HEK293 (cell line): ENCODE data around the gene ITGB1BP2.

Source experiments
- CTCF ChIA-PET: fragments of 350-600 bp; formaldehyde crosslinking; extraction: SDS; loops from one replicate; lab custom pipeline; 2021; ENCODE audit warnings: antibody characterized with exemption; lab: Yijun Ruan, JAX
- POLR2A ChIA-PET: fragments of 300-600 bp; formaldehyde crosslinking; extraction: SDS; loops from one replicate; lab custom pipeline; 2020; ENCODE audit warnings: antibody characterized with exemption, inconsistent platforms; lab: Yijun Ruan, JAX
- H3K27ac ChIP-seq: fragments of 200-500 bp; sonication (Bioruptor generic); 2 replicates; pipeline ENCODE4 v1.5.1; 2014; ENCODE audit warnings: low read depth, low read length, control low read depth, inconsistent platforms; ENCODE audit errors: extremely low read depth
- H3K36me3 ChIP-seq, 2 experiments: fragments of 200-500 bp in 1 of 2; sonication (Bioruptor generic) in 1 of 2; 1 replicate in 1 of 2; 2 replicates in 1 of 2; pipeline ENCODE4 v1.5.1; 2014 to 2017; ENCODE audit warnings: inconsistent platforms in 2 of 2, low read length in 2 of 2; ENCODE audit not compliant: control insufficient read depth in 2 of 2, insufficient read depth in 1 of 2
- H3K4me1 ChIP-seq: fragments of 200-500 bp; sonication (Bioruptor generic); 2 replicates; pipeline ENCODE4 v1.5.1; 2014; ENCODE audit warnings: mild to moderate bottlenecking, low read length, inconsistent platforms; ENCODE audit not compliant: control insufficient read depth, insufficient read depth
- H3K4me3 ChIP-seq: 2 replicates; pipeline ENCODE4 v1.5.1; 2011; ENCODE audit warnings: low read depth, mild to moderate bottlenecking, control low read depth, low read length, moderate library complexity
- H3K9me3 ChIP-seq: fragments of 200-500 bp; sonication (Bioruptor generic); 2 replicates; pipeline ENCODE4 v1.5.1; 2014; ENCODE audit warnings: low read depth, low read length, inconsistent platforms; ENCODE audit not compliant: control insufficient read depth, insufficient read depth
- EGR2 ChIP-seq: fragments of 450-650 bp; formaldehyde crosslinking; IDR thresholded peaks from 2 replicates; pipeline ENCODE4 v1.5.1; 2016; ENCODE audit warnings: low read depth, missing biosample characterization, missing genetic modification characterization
- HOXA7 ChIP-seq: sonication (generic); formaldehyde crosslinking; IDR thresholded peaks from 2 replicates; pipeline ENCODE4 v1.8.1; 2022; ENCODE audit warnings: missing genetic modification reagents, borderline replicate concordance
- IKZF3 ChIP-seq: fragments of 450-650 bp; IDR thresholded peaks from 2 replicates; pipeline ENCODE4 v1.5.0; 2018; ENCODE audit warnings: missing biosample characterization, mild to moderate bottlenecking, missing genetic modification characterization, moderate library complexity
- PRDM1 ChIP-seq: fragments of 450-650 bp; formaldehyde crosslinking; IDR thresholded peaks from 2 replicates; pipeline ENCODE4; 2016; ENCODE audit warnings: missing biosample characterization, missing genetic modification characterization
- SALL2 ChIP-seq: fragments of 450-650 bp; formaldehyde crosslinking; IDR thresholded peaks from 2 replicates; pipeline ENCODE4 v1.5.0; 2017; ENCODE audit warnings: missing biosample characterization, mild to moderate bottlenecking, missing genetic modification characterization, borderline replicate concordance
- SCRT1 ChIP-seq: fragments of 450-650 bp; formaldehyde crosslinking; IDR thresholded peaks from 2 replicates; pipeline ENCODE4 v1.5.1; 2016; ENCODE audit warnings: missing biosample characterization, missing genetic modification characterization, borderline replicate concordance
- SCRT2 ChIP-seq: fragments of 450-650 bp; formaldehyde crosslinking; IDR thresholded peaks from 2 replicates; pipeline ENCODE4 v1.5.1; 2016; ENCODE audit warnings: missing biosample characterization, missing genetic modification characterization
- TRIM28 ChIP-seq: IDR thresholded peaks from 2 replicates; pipeline ENCODE4 v1.6.1; 2011; ENCODE audit warnings: low read length, control low read depth, borderline replicate concordance
- ZFHX2 ChIP-seq: fragments of 450-650 bp; formaldehyde crosslinking; conservative IDR thresholded peaks from 2 replicates; pipeline ENCODE4 v1.5.1; 2016; ENCODE audit warnings: missing biosample characterization, missing genetic modification characterization
- ZFP3 ChIP-seq: fragments of 450-650 bp; formaldehyde crosslinking; IDR thresholded peaks from 2 replicates; pipeline ENCODE4 v1.5.1; 2016; ENCODE audit warnings: low read depth, missing biosample characterization, missing genetic modification characterization
- ZNF146 ChIP-seq: fragments of 450-650 bp; formaldehyde crosslinking; IDR thresholded peaks from 2 replicates; pipeline ENCODE4 v1.5.1; 2016; ENCODE audit warnings: missing biosample characterization, missing genetic modification characterization
- ZNF16 ChIP-seq: fragments of 450-650 bp; formaldehyde crosslinking; IDR thresholded peaks from 2 replicates; pipeline ENCODE4 v1.5.1; 2016; ENCODE audit warnings: low read depth, missing biosample characterization, missing genetic modification characterization
- ZNF292 ChIP-seq: fragments of 450-650 bp; formaldehyde crosslinking; IDR thresholded peaks from 2 replicates; pipeline ENCODE4 v1.5.1; 2016; ENCODE audit warnings: low read depth, missing biosample characterization, missing genetic modification characterization, borderline replicate concordance
- ZNF335 ChIP-seq: fragments of 450-650 bp; formaldehyde crosslinking; conservative IDR thresholded peaks from 2 replicates; pipeline ENCODE4 v1.5.1; 2016; ENCODE audit warnings: missing biosample characterization, missing genetic modification characterization
- ZNF366 ChIP-seq: fragments of 450-650 bp; formaldehyde crosslinking; conservative IDR thresholded peaks from 2 replicates; pipeline ENCODE4 v1.5.1; 2016; ENCODE audit warnings: missing biosample characterization, missing genetic modification characterization
- ZNF404 ChIP-seq: fragments of 450-650 bp; formaldehyde crosslinking; IDR thresholded peaks from 2 replicates; pipeline ENCODE4 v1.5.1; 2017; ENCODE audit warnings: missing biosample characterization, missing genetic modification characterization
- ZNF677 ChIP-seq: fragments of 450-650 bp; IDR thresholded peaks from 2 replicates; pipeline ENCODE4 v1.5.0; 2018; ENCODE audit warnings: missing biosample characterization, mild to moderate bottlenecking, missing genetic modification characterization, moderate library complexity
- ZNF76 ChIP-seq: fragments of 450-650 bp; formaldehyde crosslinking; IDR thresholded peaks from 2 replicates; pipeline ENCODE4; 2016; ENCODE audit warnings: low read depth, missing biosample characterization, missing genetic modification characterization, borderline replicate concordance
- TF ChIP-seq, protein P1 (sequence below): fragments of 450-650 bp; formaldehyde crosslinking; IDR thresholded peaks from 2 replicates; pipeline ENCODE4 v1.5.1; 2016; ENCODE audit warnings: missing biosample characterization, missing genetic modification characterization
- TF ChIP-seq, protein P2 (sequence below): fragments of 450-650 bp; formaldehyde crosslinking; IDR thresholded peaks from 2 replicates; pipeline ENCODE4 v1.5.1; 2016; ENCODE audit warnings: missing biosample characterization, missing genetic modification characterization
- TF ChIP-seq, protein P3 (sequence below): fragments of 450-650 bp; formaldehyde crosslinking; IDR thresholded peaks from 2 replicates; pipeline ENCODE4 v1.5.1; 2016; ENCODE audit warnings: missing biosample characterization, missing genetic modification characterization
- TF ChIP-seq, protein P4 (sequence below): fragments of 450-650 bp; formaldehyde crosslinking; IDR thresholded peaks from 2 replicates; pipeline ENCODE4 v1.5.1; 2016; ENCODE audit warnings: missing biosample characterization, missing genetic modification characterization
- TF ChIP-seq, protein P5 (sequence below): fragments of 450-650 bp; formaldehyde crosslinking; conservative IDR thresholded peaks from 2 replicates; pipeline ENCODE4 v1.5.1; 2016; ENCODE audit warnings: low read depth, missing biosample characterization, missing genetic modification characterization

ITGB1BP2 gene

DNA sequence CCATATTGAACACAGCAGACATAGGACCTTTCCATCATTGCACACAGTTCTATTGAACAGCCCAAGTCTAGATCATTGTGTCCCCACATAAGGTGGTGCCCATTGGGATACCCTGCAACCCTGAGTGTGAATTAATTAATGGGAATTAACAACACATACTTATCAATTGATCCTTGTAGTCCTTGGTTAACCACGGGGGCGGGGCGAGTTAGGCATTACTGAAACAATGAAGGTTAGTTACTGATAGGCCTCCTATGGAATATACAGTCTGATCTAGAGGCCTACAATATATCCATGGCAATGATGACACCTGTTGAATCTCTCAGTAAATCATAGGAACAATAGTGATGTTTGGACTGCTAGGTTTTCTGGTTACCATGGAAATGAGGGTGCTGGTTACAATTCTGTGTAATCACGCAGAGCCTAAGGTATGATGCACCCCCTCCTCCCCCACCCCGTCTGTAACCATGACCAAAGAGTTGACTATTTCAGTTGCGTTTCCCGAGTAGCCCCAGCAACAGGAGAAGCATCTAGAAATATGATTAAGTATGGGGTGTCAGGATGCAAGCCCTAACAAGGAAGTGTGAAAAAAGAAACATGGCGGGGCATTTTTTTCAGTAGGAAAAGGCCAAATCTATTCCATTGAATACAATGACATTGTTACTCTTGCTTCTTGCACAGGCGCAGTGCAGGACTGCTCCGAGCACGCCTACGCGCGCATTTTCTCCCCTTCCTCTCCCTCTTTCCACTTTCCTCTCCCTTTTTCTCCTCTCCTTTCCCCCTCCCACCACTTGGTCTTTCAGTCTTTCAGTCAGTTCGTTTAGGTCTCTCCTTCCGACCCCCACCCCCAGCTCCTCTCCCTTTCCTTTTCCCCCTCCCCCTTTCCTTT, 18.8 kb upstream of the ITGB1BP2 start:
- CTCF ChIA-PET: interaction anchor here (0.5 to 0.8 kb wide), 4 partner anchors 31 to 729 kb away, joined by 4 to 8 read pairs (median 4); no protein-coding TSS in a partner anchor
- Histone ChIP-seq H3K9me3 (no peaks in the 10 kb centered on the region), H3K36me3 (peaks cover 8 to 27% of the 10 kb centered on the region in 2 experiments), H3K4me3 (peak overlapping the region; percentile 16), H3K4me1 (peaks cover 4% of the 10 kb centered on the region; the same call in 1 of the 2 replicates), H3K27ac (peak overlapping the region; percentile 76)
- POLR2A ChIA-PET: interaction anchor here (0.6 to 1.9 kb wide), 15 partner anchors 10 to 252 kb away, joined by 3 to 34 read pairs (median 5); partner anchors contain the start of genes ITGB1BP2, MED12, TAF1 and ZMYM3
- TF ChIP-seq, protein P1, sequence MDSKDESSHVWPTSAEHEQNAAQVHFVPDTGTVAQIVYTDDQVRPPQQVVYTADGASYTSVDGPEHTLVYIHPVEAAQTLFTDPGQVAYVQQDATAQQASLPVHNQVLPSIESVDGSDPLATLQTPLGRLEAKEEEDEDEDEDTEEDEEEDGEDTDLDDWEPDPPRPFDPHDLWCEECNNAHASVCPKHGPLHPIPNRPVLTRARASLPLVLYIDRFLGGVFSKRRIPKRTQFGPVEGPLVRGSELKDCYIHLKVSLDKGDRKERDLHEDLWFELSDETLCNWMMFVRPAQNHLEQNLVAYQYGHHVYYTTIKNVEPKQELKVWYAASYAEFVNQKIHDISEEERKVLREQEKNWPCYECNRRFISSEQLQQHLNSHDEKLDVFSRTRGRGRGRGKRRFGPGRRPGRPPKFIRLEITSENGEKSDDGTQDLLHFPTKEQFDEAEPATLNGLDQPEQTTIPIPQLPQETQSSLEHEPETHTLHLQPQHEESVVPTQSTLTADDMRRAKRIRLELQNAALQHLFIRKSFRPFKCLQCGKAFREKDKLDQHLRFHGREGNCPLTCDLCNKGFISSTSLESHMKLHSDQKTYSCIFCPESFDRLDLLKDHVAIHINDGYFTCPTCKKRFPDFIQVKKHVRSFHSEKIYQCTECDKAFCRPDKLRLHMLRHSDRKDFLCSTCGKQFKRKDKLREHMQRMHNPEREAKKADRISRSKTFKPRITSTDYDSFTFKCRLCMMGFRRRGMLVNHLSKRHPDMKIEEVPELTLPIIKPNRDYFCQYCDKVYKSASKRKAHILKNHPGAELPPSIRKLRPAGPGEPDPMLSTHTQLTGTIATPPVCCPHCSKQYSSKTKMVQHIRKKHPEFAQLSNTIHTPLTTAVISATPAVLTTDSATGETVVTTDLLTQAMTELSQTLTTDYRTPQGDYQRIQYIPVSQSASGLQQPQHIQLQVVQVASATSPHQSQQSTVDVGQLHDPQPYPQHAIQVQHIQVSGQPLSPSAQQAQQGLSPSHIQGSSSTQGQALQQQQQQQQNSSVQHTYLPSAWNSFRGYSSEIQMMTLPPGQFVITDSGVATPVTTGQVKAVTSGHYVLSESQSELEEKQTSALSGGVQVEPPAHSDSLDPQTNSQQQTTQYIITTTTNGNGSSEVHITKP (tag by site-specific recombination): peak; percentile 70
- TF ChIP-seq HOXA7 (CRISPR knock-in tag): no peak
- TF ChIP-seq, protein P2, sequence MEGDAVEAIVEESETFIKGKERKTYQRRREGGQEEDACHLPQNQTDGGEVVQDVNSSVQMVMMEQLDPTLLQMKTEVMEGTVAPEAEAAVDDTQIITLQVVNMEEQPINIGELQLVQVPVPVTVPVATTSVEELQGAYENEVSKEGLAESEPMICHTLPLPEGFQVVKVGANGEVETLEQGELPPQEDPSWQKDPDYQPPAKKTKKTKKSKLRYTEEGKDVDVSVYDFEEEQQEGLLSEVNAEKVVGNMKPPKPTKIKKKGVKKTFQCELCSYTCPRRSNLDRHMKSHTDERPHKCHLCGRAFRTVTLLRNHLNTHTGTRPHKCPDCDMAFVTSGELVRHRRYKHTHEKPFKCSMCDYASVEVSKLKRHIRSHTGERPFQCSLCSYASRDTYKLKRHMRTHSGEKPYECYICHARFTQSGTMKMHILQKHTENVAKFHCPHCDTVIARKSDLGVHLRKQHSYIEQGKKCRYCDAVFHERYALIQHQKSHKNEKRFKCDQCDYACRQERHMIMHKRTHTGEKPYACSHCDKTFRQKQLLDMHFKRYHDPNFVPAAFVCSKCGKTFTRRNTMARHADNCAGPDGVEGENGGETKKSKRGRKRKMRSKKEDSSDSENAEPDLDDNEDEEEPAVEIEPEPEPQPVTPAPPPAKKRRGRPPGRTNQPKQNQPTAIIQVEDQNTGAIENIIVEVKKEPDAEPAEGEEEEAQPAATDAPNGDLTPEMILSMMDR: no peak
- peak; percentile 70; the same call in 1 of the 2 replicates for TF ChIP-seq ZNF335 (tag by site-specific recombination)
- TF ChIP-seq SALL2 (tag by site-specific recombination): no peak
- TF ChIP-seq ZNF16 (tag by site-specific recombination): no peak
- TF ChIP-seq ZFHX2 (tag by site-specific recombination): peak; percentile 82
- TF ChIP-seq ZNF404 (tag by site-specific recombination): no peak
- no peak for TF ChIP-seq ZFP3
- TF ChIP-seq ZNF366 (tag by site-specific recombination): peak; percentile 99
- TF ChIP-seq TRIM28: no peak
- peak; percentile 94 for TF ChIP-seq SCRT1
- TF ChIP-seq, protein P3, sequence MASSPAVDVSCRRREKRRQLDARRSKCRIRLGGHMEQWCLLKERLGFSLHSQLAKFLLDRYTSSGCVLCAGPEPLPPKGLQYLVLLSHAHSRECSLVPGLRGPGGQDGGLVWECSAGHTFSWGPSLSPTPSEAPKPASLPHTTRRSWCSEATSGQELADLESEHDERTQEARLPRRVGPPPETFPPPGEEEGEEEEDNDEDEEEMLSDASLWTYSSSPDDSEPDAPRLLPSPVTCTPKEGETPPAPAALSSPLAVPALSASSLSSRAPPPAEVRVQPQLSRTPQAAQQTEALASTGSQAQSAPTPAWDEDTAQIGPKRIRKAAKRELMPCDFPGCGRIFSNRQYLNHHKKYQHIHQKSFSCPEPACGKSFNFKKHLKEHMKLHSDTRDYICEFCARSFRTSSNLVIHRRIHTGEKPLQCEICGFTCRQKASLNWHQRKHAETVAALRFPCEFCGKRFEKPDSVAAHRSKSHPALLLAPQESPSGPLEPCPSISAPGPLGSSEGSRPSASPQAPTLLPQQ (tag by site-specific recombination): no peak
- TF ChIP-seq, protein P4, sequence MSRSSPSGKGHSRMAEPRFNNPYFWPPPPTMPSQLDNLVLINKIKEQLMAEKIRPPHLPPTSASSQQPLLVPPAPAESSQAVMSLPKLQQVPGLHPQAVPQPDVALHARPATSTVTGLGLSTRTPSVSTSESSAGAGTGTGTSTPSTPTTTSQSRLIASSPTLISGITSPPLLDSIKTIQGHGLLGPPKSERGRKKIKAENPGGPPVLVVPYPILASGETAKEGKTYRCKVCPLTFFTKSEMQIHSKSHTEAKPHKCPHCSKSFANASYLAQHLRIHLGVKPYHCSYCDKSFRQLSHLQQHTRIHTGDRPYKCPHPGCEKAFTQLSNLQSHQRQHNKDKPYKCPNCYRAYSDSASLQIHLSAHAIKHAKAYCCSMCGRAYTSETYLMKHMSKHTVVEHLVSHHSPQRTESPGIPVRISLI (tag by site-specific recombination): peak; percentile 80; the same call in 1 of the 2 replicates
- TF ChIP-seq IKZF3: peak; percentile 74
- no peak for TF ChIP-seq ZNF677
- peak; percentile 95 for TF ChIP-seq SCRT2
- no peak for TF ChIP-seq ZNF76 (tag by site-specific recombination)
- no peak for TF ChIP-seq ZNF292 (tag by site-specific recombination)
- TF ChIP-seq EGR2 (tag by site-specific recombination): peak; percentile 85
- TF ChIP-seq ZNF146 (tag by site-specific recombination): no peak
- TF ChIP-seq PRDM1 (tag by site-specific recombination): peak; percentile 100
- TF ChIP-seq, protein P5, sequence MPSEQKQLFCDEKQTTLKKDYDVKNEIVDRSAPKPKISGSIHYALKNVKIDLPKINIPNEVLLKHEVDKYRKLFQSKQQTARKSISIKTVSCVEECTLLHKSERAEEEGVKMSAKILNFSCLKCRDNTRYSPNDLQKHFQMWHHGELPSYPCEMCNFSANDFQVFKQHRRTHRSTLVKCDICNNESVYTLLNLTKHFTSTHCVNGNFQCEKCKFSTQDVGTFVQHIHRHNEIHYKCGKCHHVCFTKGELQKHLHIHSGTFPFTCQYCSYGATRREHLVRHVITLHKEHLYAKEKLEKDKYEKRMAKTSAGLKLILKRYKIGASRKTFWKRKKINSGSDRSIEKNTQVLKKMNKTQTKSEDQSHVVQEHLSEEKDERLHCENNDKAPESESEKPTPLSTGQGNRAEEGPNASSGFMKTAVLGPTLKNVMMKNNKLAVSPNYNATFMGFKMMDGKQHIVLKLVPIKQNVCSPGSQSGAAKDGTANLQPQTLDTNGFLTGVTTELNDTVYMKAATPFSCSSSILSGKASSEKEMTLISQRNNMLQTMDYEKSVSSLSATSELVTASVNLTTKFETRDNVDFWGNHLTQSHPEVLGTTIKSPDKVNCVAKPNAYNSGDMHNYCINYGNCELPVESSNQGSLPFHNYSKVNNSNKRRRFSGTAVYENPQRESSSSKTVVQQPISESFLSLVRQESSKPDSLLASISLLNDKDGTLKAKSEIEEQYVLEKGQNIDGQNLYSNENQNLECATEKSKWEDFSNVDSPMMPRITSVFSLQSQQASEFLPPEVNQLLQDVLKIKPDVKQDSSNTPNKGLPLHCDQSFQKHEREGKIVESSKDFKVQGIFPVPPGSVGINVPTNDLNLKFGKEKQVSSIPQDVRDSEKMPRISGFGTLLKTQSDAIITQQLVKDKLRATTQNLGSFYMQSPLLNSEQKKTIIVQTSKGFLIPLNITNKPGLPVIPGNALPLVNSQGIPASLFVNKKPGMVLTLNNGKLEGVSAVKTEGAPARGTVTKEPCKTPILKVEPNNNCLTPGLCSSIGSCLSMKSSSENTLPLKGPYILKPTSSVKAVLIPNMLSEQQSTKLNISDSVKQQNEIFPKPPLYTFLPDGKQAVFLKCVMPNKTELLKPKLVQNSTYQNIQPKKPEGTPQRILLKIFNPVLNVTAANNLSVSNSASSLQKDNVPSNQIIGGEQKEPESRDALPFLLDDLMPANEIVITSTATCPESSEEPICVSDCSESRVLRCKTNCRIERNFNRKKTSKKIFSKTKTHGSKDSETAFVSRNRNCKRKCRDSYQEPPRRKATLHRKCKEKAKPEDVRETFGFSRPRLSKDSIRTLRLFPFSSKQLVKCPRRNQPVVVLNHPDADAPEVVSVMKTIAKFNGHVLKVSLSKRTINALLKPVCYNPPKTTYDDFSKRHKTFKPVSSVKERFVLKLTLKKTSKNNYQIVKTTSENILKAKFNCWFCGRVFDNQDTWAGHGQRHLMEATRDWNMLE (tag by site-specific recombination): peak; percentile 51; the same call in 1 of the 2 replicates
